Midbrain (tissue), 1 donor: ENCODE results near the gene IGHMBP2.

ENCODE experiments used
- DNase-seq: peaks from one replicate; lab custom pipeline; 2025; lab: John Stamatoyannopoulos, UW

IGHMBP2 gene

DNA sequence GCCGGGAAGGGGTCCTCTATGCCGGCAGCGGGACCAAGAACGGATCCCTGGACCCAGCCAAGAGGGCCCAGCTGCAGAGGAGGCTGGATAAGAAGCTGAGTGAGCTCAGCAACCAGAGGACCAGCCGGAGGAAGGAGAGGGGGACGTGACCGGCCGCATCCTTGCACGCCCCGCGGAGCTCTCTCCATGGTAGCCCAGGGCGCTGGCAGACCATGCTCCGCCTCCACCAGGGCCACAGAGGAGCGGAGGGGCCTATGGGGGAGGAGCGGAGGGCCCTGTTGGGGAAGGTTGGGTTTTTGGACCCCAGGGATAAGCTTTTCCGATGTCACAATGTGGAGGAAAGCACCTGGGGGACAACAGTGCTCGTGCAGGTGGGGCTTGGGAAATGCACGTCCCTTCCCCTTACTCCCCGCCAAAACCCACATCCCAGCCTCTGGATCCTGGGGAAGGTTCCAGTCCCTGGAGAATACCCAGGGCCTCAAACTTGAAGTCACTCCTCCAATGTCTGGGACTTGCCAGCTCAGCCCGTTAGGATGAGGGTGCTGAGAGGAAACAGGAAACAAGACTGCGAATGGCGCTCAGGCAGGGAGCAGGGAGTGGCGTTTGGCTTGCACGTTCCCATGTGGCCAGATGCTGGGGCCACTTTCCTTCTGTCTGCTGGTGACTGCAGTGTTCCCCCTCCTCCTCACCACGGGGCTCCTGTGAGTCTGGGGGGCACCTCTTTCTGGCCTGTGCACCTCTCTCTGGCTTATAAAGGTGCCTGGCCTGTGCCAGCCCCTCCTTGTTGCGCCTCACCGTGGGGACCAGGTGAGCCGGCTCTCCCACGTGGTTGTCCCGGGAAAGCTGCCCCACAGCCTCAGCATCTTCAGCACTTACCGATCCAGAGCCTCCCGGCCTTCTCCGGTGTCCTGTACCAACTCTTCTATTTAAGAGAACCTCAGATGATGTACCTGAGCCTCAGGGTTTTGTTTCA is 36.2 kb downstream of the IGHMBP2 start:
- no peak for DNase-seq

DNA sequence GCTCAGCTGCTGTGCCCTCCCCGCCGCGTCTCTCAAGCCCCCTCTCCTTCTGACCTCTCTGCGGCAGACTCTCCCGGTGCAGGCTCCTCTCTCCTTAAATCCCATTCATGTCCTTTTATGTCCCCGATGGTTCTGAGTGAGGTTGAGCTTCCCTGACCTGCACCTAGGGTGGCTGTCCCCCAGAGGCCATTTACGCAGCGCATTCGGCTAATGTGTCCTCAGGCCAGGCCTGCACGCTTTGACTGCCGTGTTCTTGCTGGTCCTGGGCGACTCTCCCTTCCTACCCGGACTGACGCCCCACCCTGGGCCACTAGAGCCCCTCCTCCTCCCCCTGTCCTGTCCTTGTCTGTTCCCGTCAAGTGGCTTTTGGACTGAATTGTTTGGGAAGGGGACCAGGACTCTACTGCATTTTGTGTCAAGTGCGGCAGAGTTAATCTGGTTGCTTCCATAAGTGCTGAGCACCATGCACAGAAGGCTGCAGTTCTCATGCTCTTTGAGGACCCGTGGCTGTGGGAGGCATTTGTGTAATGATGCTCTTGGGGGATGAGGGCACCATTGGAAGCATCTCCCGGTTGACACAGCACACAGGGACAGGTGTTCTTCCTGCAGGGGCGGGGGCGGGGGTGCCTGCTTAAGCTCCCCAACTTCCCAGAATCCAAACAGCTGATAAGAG is 37.1 kb downstream of the IGHMBP2 start:
- no peak for DNase-seq

DNA sequence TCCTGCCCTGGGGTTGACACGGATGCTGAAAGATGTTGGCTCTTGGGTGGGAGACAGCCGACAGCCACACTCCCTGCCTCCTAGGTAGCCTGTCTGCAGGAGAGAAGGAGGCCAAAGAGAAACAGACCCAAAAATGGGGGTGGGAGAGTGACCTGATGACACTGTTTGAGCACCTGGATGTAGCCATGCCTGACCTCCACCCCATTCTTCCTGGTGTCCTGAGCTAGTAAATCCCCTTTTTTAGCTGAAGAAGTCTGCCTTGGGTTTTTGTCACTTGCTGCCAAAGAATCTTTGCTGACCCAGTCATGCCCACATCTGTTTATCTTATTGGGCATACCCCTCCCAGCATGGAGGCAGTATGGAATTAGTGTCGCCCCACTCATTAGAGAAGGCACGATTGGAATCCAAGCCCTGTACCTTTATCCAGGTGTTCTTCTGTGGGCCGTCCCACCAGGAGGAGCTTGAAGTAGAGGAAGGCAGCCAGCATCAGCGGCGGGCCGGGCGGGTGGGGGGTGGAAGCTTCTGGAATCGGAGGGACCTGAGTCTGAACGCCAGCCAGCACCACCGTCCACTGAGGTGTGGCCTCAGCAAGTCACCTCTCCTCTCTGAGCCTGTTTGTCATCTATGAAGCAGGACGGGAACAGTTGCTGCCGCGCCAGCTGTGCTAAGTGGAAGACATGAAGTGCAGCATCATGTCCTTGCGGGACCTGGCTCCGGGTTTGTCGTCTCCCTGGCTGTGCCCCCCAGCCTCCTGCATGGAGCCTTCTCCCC is 37.8 kb downstream of the IGHMBP2 start:
- no peak for DNase-seq

DNA sequence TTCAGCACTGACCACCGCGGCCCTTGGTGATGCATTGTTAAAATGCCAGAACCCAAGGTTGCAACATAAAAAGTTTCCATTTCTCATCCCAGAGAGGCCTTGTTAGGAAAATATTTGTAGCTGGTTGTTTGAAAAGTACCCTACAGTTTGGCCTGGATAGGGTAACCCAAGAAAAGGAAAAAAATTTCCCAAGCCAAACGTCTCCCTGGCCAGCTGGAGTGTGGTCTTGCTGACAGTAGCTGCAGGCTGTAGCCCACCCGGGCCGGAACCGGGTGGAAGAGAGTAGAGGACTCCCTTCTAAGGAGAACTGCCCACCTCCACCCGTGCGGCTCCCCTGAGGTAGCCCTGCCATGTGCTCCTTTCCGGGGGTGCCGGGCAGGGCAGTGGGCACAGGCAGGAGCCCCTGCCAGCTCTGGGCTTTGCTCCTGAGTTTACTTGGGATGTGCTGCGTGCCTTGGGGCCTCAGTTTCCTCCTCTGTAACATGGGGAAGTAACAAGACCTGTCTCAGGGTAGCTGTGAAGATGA is 38.5 kb downstream of the IGHMBP2 start:
- DNase-seq, result no peak

DNA sequence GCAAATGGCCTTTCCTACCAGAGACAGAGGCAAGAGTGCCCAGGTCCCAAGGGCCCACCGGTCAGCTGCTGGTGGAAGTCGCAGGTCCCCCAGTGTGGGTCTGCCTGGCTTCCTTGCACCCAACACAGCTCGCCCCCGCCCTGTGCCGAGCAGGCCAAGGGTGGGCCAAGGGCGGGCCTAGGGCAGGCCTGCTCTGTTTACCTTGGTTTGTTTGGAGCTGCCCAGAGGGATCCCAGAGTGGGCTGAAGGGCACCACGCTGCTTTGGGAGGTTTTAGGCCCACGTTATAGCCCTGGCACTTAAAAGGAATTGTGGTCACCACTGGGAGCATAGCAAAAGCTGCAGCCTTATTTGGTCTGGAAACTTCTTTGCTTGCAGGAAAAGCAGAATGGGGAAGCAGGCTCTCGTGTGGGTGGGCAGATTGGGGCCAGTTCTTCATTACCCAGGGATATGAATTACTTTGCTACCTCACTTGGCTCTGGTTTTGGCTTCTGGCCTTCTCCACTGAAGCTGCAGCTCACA is 39.1 kb downstream of the IGHMBP2 start:
- DNase-seq, result no peak

DNA sequence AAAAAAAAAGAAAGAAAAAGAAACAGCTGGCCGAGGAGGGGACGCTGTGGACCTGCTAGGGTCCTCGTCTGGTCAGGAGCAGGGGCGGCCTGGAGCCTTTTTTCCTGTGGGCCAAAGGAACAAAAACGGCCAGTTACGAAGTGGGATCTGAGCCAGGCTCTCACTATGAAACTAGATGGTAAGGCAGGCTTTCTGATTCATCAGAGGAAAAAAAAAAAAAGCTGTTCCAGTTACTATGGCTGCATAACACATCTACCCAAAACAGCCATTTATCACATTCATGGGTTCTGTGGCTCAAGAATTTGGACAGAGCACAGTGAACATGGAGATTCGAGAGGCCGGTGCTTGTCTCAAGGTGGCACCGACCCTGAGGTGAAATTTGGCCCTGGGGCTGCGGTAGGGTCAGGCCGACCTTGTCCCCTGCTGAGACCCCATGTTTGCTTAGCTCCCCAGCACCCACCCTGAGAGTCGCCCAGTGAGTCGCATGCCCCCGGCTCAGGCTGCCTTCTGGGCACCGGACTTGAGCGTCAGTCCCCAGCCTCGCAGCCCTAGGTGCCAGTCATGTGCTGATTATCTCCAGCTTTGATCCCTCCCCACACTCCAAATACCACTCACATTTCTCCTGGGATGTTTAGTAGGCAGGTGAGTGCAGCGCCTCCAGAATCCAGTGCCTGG is 42.9 kb downstream of the IGHMBP2 start:
- no peak for DNase-seq

DNA sequence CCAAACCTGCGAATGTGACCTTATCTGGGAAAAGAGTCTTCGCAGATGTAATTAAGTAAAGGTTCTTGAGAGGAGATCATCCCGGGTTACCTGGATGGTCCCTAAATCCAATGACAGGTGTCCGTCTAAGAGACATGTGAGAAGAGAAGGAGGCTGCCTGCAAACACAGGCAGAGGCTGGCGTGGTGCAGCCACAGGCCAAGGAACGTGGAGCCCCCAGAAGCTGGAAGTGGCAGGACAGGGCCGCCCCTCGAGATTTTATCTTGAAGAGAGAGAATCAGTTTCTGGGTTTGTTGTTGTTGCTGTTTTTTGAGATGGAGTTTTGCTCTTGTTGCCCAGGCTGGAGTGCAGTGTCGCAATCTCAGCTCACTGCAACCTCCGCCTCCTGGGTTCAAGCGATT is 43.5 kb downstream of the IGHMBP2 start:
- no peak for DNase-seq

DNA sequence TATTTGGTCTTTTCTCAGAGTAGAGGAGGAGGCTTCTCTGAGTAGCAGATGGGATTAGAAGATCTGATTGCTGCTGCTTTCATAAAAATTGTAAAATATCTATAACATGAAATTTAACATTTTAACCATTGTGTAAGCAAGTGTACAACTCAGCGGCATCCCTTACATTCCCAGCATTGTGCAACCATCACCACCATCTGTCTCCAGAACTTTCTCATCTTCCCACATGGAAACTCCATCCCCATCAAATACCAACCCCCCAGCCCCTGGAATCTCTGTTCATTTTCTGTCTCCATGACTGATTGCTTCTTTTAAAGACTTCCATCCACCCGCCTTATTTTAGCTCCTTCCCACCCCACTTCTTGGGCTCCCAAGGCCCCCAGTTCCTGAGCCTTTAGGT is 44.8 kb downstream of the IGHMBP2 start:
- no peak for DNase-seq

DNA sequence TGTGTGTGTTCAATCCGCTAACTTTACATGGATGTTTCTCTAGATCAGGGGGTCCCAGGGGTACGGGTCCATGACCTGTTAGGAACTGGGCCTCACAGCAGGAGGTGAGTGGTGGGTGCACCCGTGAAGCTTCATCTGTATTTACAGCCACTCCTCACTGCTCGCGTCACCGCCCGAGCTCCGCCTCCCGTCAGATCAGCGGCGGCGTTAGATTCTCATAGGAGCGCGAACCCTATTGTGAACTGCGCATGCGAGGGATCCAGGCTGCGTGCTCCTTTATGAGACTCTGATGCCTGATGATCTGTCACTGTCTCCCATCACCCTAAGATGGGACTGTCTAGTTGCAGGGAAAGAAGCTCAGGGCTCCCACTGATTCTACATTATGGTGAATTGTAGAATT is 45.2 kb downstream of the IGHMBP2 start:
- DNase-seq, result no peak

DNA sequence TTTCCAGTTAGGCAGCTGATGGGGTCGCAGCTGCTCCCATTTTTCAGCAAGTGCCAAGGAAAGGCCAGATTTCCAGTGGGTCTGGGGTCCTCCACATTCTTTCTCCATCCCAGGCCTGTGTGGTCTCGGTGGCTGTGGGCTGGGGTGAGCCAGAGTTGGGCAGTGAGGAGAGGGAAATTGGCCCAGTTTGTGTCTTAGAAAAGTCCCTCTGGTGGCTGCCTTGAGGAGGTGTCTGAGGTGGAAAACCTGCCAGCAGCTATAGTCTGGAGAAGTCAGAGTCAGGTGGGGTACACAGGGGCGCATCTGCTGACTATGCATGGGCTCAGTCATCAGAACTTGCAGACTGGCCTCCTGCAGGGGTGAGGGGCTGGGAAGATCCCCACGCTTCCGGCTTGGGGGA is 46.6 kb downstream of the IGHMBP2 start:
- DNase-seq, result no peak

DNA sequence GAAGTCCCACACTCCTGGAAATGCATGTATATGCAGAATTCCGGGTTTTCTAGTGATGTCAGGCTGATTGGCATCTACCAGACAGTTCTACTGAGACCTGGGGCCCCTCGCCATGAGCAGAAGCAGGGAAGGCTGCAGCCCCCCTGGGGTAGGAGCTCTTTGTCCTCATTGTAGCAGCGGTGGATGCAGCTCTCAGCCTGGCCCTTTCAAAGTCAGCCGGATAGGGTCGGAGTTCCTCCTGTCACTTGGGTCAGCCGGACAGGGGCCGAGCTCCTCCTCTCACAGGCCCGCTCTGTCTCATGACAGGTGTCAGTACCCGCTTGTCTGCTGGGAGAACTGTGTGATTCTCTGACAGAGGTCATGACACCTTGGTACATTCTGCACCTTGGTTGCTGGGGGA is 47.1 kb downstream of the IGHMBP2 start:
- no peak for DNase-seq

DNA sequence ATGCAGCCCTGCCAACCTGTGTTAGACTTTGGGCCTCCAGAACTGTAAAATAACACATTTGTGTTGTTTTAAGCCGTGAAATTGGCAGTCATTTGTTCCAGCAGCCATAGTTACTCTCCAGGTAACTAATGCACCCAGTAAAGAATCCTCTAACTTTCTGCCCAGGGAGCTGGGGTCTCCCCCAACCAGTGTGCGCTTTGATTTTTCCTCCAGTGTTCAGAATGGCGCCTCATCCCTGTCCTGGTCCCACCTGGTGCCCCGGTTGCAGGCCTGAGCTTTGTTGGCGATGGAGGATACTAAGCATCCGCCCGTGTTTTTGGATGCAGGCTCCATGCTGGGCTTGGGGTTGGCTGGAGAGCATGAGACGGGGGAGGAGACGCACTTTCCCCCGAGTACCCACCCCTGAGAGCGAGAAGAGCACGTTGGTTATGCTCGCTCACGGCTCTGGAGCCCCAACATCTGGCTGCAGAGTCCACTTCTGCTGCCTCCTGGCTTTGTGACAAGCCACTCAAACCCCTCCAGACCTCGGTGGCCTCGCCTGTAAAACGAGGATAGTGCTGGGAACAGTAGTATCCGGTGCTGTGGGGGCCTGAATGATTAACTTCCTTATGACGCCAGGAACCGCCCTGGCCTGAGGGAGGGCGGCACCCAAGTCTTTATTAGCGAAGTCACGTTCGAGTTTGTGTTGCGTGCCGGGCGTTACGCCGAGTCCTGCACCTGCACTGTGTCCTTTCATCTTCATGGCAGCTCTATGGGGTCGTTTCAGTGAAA is 51.3 kb downstream of the IGHMBP2 start:
- DNase-seq, result no peak

DNA sequence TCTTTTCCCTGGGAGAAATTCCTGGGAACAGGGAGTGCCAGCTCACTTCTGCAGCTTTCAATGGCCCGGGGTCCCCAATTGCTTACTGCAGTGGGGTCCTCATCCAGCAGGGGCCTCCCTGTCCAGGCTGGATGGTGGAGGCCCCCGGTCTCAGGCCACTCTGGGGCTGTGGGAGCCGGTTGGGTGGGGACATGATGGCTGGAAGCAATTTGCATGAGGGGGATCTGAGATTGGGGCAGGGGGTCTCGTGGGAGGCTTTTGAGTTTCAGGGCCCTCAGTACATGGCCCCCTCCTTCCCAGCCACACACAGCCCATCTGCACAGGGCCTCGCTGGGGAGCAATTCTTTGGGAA is 51.9 kb downstream of the IGHMBP2 start:
- DNase-seq, result no peak

DNA sequence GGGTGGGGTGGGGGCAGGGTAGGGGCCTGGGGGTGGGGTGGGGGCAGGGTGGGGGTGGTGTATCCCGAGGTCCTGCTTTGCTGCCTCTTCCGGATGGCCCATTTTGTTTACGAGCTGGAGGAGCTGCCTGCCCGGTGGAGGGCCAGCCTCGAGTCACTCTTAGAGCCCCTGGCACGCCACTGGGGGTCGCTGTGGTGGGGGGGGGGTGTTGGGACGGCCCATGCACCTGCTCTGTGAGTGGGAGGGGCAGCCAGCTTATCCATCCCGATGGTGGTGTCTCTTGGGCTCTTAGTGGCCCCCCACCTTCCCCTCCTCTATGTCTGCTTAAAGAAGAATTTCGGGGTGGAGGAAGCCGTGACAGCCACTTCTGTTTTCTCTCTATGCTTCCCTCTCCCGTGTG is 52.5 kb downstream of the IGHMBP2 start:
- no peak for DNase-seq

DNA sequence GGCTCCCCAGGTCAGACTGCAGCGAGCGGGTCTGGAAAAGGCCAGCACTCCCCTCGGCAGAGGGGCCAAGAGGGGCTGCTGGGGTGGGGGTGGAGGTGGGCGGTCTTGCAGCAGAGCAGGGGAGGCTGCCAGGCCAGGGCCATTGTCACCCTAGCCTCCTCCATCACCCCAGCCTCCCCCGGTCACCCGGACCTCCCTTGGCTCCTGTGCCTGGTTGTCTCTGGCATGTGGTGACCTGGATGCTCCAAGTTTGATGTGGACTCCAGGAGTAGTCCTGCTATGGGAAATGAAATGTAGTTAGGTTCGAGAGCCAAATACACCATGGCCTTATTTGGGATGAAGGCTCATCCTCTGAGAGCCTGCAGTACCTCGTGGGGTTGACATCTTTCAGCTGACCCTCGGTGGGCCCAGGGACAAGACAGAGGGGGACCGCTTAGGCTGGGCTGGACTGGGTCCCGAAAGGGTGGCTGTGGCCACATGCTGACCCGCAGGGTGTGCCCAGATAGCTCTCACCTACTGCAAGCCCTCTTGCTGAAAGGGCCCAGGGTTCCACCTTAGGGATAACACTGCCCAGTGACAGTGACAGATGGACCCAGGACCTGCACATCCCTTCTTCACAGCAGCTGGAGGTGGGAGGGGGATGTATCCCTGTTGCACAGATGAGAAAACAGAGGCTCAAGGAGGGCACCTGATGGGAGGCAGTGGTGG is 53.0 kb downstream of the IGHMBP2 start:
- DNase-seq, result no peak

DNA sequence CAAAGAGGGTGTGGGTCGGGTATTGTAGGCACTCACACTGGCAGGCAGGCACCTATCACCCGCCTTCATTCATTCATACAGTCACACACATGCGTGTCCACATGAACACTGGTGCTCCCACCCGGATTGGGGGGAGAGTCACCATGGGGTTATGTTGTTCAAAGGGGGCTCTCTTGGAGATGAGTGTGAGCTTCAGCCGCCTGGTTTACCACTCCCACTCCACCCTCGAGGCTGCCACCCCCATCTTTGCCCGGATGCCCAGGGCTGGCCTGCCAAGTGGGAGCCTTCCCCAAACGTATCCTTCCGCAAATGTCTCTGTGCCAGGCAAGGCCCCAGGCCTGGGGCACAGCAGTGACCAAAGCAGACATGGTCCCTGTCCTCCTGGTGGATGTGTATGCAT is 54.5 kb downstream of the IGHMBP2 start:
- no peak for DNase-seq

DNA sequence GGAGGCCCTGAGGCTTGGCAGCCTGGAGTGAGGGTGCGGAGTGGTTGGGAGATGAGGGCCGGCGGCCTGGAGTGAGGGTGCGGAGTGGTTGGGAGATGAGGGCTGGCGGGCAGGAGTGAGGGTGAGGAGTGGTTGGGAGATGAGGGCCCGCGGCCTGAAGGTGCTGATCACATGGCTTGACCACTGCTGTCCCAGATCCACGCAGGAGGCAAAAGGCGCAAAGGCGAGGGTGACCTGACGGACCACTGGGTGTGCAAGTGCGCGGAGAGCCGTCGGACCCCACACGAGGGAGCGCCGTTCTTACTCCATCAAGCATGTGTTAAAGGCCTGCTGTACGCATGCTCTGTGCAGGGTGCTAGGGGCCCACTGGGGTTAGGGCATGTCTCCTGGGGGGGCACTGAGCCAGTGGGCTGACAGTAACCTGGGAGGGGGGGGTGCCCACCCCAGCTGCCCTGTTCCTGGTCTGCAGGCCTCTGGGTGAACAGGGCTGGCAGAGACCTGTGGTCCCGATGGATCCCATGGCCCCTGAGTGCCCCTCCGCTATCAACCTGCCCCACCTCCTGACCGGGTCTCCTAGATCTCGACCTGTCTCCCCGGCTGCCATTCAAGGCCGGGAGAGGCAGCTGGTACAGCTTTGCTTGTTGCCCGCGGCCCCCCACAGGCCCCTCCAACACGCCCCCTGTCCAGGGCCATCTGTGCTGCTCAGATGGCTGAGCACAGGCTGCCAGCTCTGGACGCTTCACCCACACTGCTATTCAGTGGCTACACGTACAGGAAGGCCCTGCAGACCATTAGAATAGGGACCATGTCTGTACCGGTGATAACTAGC is 56.0 kb downstream of the IGHMBP2 start:
- no peak for DNase-seq

DNA sequence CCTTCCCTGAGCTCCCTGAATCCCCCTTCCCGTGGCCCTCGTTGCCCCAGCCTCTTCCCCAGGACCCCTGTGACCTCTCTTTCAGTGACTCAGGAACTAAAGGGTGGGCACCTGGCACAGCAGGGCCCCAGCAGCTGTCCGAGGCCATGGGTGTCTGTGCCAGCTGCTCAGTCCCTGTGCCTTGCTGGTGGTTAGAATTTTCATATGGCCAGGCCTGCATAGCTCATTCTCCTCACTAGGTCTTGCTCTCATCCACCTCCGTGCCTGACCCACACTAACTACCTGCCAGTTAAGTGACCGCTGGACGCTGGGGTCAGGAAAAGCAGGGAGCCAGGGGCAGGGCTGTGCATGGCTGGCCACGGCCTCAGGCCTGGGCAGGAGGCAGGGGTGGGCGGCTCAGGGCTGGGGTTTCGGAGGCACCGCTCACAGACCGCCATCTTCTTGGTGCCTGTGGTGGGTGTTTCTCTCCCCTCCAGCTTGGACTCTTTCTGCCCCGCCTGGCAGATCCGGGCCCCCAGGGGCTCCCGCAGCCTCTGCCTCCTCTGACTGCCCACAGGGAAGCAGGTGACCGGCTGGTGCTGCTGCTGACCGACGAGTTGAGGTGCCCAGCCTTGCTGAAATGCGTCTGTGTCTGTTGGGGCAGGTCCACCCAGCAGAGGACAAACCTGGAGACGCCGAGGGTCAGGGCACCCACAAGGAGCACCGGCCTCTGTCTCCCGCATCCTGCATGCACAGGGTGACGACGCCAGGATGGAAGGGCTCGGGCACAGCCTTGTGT is 56.8 kb downstream of the IGHMBP2 start:
- DNase-seq, result no peak

DNA sequence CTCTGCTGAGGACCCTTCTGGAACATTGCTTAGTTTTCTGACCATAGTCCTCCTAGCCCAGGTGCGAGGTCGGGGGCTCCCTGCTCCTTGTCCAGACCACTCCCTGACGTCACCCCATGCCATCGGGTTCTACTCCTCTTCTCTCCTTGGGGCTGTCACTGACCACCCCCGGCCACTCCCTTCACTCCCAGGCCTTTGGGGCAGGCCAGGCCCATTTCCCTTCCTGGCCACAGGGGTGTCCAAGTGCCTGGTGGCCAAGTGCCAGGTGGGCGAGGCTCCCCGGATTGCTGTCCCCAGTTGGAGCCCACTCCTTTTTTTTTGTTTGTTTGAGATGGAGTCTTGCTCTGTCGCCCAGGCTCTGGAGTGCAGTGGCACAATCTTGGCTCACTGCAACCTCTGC is 57.6 kb downstream of the IGHMBP2 start:
- DNase-seq, result no peak
